Measurements from ENCODE around the gene CEP164. TPM values are rescaled to one million over a fixed set of nuclear protein-coding genes. Genes with fewer than 3 reads are reported as not detected.

The CEP164 gene
- polyA plus RNA-seq (2012; ENCODE audit: insufficient read length, low read depth): 28.7 TPM

GRCh38 chr11:117327567-117328374 is at the start of gene CEP164:
TSS of gene CEP164 (plus strand) at chr11:117327854. CDS start at chr11:117338587, 10,733 bp downstream.
- TF ChIP-seq FOXP2 (optimal IDR thresholded peaks at IDR 0.05; ENCODE audit: borderline replicate concordance, extremely low read depth, extremely low read length, insufficient read depth) (peak; percentile 95), SIN3A (IDR thresholded peaks at IDR 0.05; ENCODE audit: borderline replicate concordance, insufficient read depth, low read length) (peak; percentile 71), TAF1 (IDR thresholded peaks at IDR 0.05; ENCODE audit: borderline replicate concordance, insufficient read depth, low read length) (no peak; the same call in 1 of the 2 replicates), REST (IDR thresholded peaks at IDR 0.05; ENCODE audit: insufficient read depth in 1 of 2, low read depth in 2 of 2, low read length in 2 of 2) (no peak), POLR2AphosphoS5 (IDR thresholded peaks at IDR 0.05; ENCODE audit: low read depth, low read length) (no peak; the same call in 1 of the 2 replicates)

- TF ChIP-seq REST (IDR thresholded peaks at IDR 0.05; ENCODE audit: insufficient read depth in 1 of 2, low read depth in 2 of 2, low read length in 2 of 2) (no peak), POLR2AphosphoS5 (IDR thresholded peaks at IDR 0.05; ENCODE audit: low read depth, low read length) (no peak), TAF1 (IDR thresholded peaks at IDR 0.05; ENCODE audit: borderline replicate concordance, insufficient read depth, low read length) (no peak), FOXP2 (optimal IDR thresholded peaks at IDR 0.05; ENCODE audit: borderline replicate concordance, extremely low read depth, extremely low read length, insufficient read depth) (no peak), SIN3A (IDR thresholded peaks at IDR 0.05; ENCODE audit: borderline replicate concordance, insufficient read depth, low read length) (no peak)
Observed at GRCh38 chr11:117278347-117278746, 49.3 kb upstream of the CEP164 start.

GRCh38 chr11:117279711-117280376 is 47.8 kb upstream of the CEP164 start:
- no peak for TF ChIP-seq POLR2AphosphoS5 (IDR thresholded peaks at IDR 0.05; ENCODE audit: low read depth, low read length)
- TF ChIP-seq FOXP2 (optimal IDR thresholded peaks at IDR 0.05; ENCODE audit: borderline replicate concordance, extremely low read depth, extremely low read length, insufficient read depth): no peak
- no peak for TF ChIP-seq REST (IDR thresholded peaks at IDR 0.05; ENCODE audit: insufficient read depth in 1 of 2, low read depth in 2 of 2, low read length in 2 of 2)
- no peak for TF ChIP-seq TAF1 (IDR thresholded peaks at IDR 0.05; ENCODE audit: borderline replicate concordance, insufficient read depth, low read length)
- no peak for TF ChIP-seq SIN3A (IDR thresholded peaks at IDR 0.05; ENCODE audit: borderline replicate concordance, insufficient read depth, low read length)

GRCh38 chr11:117281159-117281558 is 46.5 kb upstream of the CEP164 start:
- TF ChIP-seq SIN3A (IDR thresholded peaks at IDR 0.05; ENCODE audit: borderline replicate concordance, insufficient read depth, low read length): no peak
- TF ChIP-seq FOXP2 (optimal IDR thresholded peaks at IDR 0.05; ENCODE audit: borderline replicate concordance, extremely low read depth, extremely low read length, insufficient read depth): no peak
- no peak for TF ChIP-seq TAF1 (IDR thresholded peaks at IDR 0.05; ENCODE audit: borderline replicate concordance, insufficient read depth, low read length)

GRCh38 chr11:117281869-117282268 is 45.8 kb upstream of the CEP164 start:
- TF ChIP-seq FOXP2 (optimal IDR thresholded peaks at IDR 0.05; ENCODE audit: borderline replicate concordance, extremely low read depth, extremely low read length, insufficient read depth): no peak
- TF ChIP-seq TAF1 (IDR thresholded peaks at IDR 0.05; ENCODE audit: borderline replicate concordance, insufficient read depth, low read length): no peak
- TF ChIP-seq SIN3A (IDR thresholded peaks at IDR 0.05; ENCODE audit: borderline replicate concordance, insufficient read depth, low read length): no peak
- no peak for TF ChIP-seq POLR2AphosphoS5 (IDR thresholded peaks at IDR 0.05; ENCODE audit: low read depth, low read length)
- no peak for TF ChIP-seq REST (IDR thresholded peaks at IDR 0.05; ENCODE audit: insufficient read depth in 1 of 2, low read depth in 2 of 2, low read length in 2 of 2)
